HepG2 (cell line): ENCODE data around the gene ZBTB25. TPM values are rescaled to one million over a fixed set of nuclear protein-coding genes. Genes with fewer than 3 reads are reported as not detected.

Experiments used
- DNMT1 ChIP-seq: sonication (generic); formaldehyde crosslinking; IDR thresholded peaks from 2 replicates; pipeline ENCODE4 v1.5.1; 2020; ENCODE audit warnings: mild to moderate bottlenecking, missing genetic modification reagents
- EEA1 ChIP-seq: sonication (generic); formaldehyde crosslinking; IDR thresholded peaks from 2 replicates; pipeline ENCODE4 v1.5.1; 2020; ENCODE audit warnings: mild to moderate bottlenecking, missing genetic modification reagents, borderline replicate concordance
- ERF ChIP-seq: IDR thresholded peaks from 2 replicates; pipeline ENCODE4 v1.6.1; 2018; ENCODE audit warnings: missing biosample characterization, missing genetic modification reagents
- ETV5 ChIP-seq: IDR thresholded peaks from 2 replicates; pipeline ENCODE4 v1.6.1; 2018; ENCODE audit warnings: missing biosample characterization, missing genetic modification reagents, inconsistent platforms, borderline replicate concordance
- GTF2F1 ChIP-seq: fragments of 150-350 bp; IDR thresholded peaks from 2 replicates; pipeline ENCODE4 v1.6.1; 2014; ENCODE audit warnings: low read length
- NFYB ChIP-seq: sonication (generic); formaldehyde crosslinking; IDR thresholded peaks from 2 replicates; pipeline ENCODE4 v1.4.0; 2020; ENCODE audit warnings: missing genetic modification reagents
- NR2F1 ChIP-seq, 2 experiments: fragments of 450-650 bp in 1 of 2; formaldehyde crosslinking in 1 of 2; IDR thresholded peaks; 2 replicates each; pipeline versions ENCODE4 v1.5.0 to v1.6.1; 2016 to 2020; ENCODE audit warnings: mild to moderate bottlenecking in 1 of 2, missing compliant biosample characterization in 1 of 2, missing genetic modification reagents in 1 of 2, moderate library complexity in 1 of 2
- REPIN1 ChIP-seq: sonication (generic); formaldehyde crosslinking; IDR thresholded peaks from 2 replicates; pipeline ENCODE4 v1.8.0; 2022; ENCODE audit warnings: missing genetic modification reagents, low read depth, mild to moderate bottlenecking, borderline replicate concordance
- SAP130 ChIP-seq: IDR thresholded peaks from 2 replicates; pipeline ENCODE4 v1.6.1; 2016; ENCODE audit warnings: low read depth
- TEAD2 ChIP-seq: sonication (generic); formaldehyde crosslinking; IDR thresholded peaks from 2 replicates; pipeline ENCODE4 v1.9.0; 2021; ENCODE audit warnings: missing genetic modification reagents
- ZNF3 ChIP-seq: IDR thresholded peaks from 2 replicates; pipeline ENCODE4 v1.7.0; 2017; ENCODE audit warnings: inconsistent platforms
- ZNF326 ChIP-seq: sonication (generic); formaldehyde crosslinking; IDR thresholded peaks from 2 replicates; pipeline ENCODE4 v1.4.0; 2020; ENCODE audit warnings: missing genetic modification reagents, borderline replicate concordance
- ZNF350 ChIP-seq: sonication (generic); formaldehyde crosslinking; IDR thresholded peaks from 2 replicates; pipeline ENCODE4 v1.4.0; 2020; ENCODE audit warnings: mild to moderate bottlenecking, low read depth, missing genetic modification reagents, borderline replicate concordance
- ZNF749 ChIP-seq: sonication (generic); formaldehyde crosslinking; IDR thresholded peaks from 2 replicates; pipeline ENCODE4 v1.8.0; 2022; ENCODE audit warnings: mild to moderate bottlenecking, missing genetic modification reagents, moderate library complexity, borderline replicate concordance
- polyA plus RNA-seq, 8 experiments: library from polyadenylated mRNA; depleted of rRNA in 3 of 8; stranded (reverse) in 7 of 8; unstranded in 1 of 8; fragments of >200 nt; fragmentation: Illumina TruSeq in 4 of 8; extraction: Trizol in 4 of 8; gene quantifications; 2 replicates each; pipeline versions ENCODE4 v1.2.1 to v1.2.3, GENCODE V29; 2011 to 2016; ENCODE audit warnings: low read depth in 4 of 8, missing spikeins in 1 of 8, mixed read lengths in 1 of 8; ENCODE audit not compliant: insufficient read depth in 1 of 8
- total RNA-seq, 5 experiments: library from RNA; depleted of rRNA; stranded (reverse); fragments of >200 nt; fragmentation: Illumina TruSeq; extraction: Trizol; gene quantifications; 2 replicates each; pipeline ENCODE4 v1.2.3, GENCODE V29; 2016; ENCODE audit warnings: low read depth in 1 of 5
- TF ChIP-seq, protein P1 (sequence below): sonication (generic); formaldehyde crosslinking; IDR thresholded peaks from 2 replicates; pipeline ENCODE4 v1.4.0; 2020; ENCODE audit warnings: missing genetic modification reagents; ENCODE audit errors: not compliant biosample characterization
- TF ChIP-seq, protein P2 (sequence below): sonication (generic); formaldehyde crosslinking; IDR thresholded peaks from 2 replicates; pipeline ENCODE4 v1.5.0; 2020; ENCODE audit warnings: mild to moderate bottlenecking, missing genetic modification reagents
- TF ChIP-seq, protein P3 (sequence below): sonication (generic); formaldehyde crosslinking; IDR thresholded peaks from 2 replicates; pipeline ENCODE4 v1.5.0; 2020; ENCODE audit warnings: mild to moderate bottlenecking, missing genetic modification reagents, borderline replicate concordance

ZBTB25 gene
- total and polyA plus RNA-seq, 2 of the 13 experiments (the other 11 are each of a cell fraction or from before 2014, with no cell fraction given), result 3.5 to 7.6 TPM

DNA sequence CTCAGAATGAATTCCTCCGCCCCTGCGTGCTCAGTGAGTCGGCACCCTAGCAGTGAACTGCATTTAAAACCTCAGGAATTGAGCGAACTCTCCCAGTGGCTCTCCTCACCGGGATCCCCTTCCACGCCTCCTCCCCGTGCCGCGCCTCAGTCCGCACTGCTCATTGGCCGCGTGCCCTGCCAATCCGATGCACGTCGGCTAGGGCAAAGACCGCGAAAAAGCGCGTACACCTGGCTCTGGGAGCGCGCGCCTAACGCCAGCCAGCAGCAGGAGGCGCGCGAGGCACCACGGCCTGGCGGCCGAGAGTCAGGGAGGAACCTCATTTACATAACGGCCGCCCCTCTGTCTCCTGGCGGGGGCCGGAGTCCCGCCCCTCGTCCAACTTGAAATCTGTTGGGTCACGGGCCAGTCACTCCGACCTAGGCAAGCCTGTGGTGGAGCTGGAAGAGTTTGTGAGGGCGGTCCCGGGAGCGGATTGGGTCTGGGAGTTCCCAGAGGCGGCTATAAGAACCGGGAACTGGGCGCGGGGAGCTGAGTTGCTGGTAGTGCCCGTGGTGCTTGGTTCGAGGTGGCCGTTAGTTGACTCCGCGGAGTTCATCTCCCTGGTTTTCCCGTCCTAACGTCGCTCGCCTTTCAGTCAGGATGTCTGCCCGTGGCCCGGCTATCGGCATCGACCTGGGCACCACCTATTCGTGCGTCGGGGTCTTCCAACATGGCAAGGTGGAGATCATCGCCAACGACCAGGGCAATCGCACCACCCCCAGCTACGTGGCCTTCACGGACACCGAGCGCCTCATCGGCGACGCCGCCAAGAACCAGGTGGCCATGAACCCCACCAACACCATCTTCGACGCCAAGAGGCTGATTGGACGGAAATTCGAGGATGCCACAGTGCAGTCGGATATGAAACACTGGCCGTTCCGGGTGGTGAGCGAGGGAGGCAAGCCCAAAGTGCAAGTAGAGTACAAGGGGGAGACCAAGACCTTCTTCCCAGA, 36.9 kb upstream of the ZBTB25 start, which contains the start of gene HSPA2 (continued):
- TF ChIP-seq, protein P1, sequence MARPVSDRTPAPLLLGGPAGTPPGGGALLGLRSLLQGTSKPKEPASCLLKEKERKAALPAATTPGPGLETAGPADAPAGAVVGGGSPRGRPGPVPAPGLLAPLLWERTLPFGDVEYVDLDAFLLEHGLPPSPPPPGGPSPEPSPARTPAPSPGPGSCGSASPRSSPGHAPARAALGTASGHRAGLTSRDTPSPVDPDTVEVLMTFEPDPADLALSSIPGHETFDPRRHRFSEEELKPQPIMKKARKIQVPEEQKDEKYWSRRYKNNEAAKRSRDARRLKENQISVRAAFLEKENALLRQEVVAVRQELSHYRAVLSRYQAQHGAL (CRISPR knock-in tag), result no peak
- TF ChIP-seq ETV5 (CRISPR knock-in tag) (0 out of 2 replicates have a peak, but pooled peaks have one; percentile 12), TEAD2 (no peak), EEA1 (no peak), DNMT1 (CRISPR knock-in tag) (peak; percentile 32; the same call in 1 of the 2 replicates), ZNF749 (CRISPR knock-in tag) (no peak), ERF (CRISPR knock-in tag) (0 out of 2 replicates have a peak, but pooled peaks have one; percentile 35), NR2F1 (CRISPR knock-in tag; IDR thresholded peaks at IDR 0.05) (no peak), GTF2F1 (no peak), SAP130 (peak; percentile 57), NFYB (CRISPR knock-in tag) (peak; percentile 89), REPIN1 (CRISPR knock-in tag) (peak; percentile 81), ZNF326 (CRISPR knock-in tag) (no peak), ZNF350 (CRISPR knock-in tag) (peak; percentile 69; the same call in 1 of the 2 replicates), ZNF3 (CRISPR knock-in tag) (no peak)
- TF ChIP-seq, protein P2, sequence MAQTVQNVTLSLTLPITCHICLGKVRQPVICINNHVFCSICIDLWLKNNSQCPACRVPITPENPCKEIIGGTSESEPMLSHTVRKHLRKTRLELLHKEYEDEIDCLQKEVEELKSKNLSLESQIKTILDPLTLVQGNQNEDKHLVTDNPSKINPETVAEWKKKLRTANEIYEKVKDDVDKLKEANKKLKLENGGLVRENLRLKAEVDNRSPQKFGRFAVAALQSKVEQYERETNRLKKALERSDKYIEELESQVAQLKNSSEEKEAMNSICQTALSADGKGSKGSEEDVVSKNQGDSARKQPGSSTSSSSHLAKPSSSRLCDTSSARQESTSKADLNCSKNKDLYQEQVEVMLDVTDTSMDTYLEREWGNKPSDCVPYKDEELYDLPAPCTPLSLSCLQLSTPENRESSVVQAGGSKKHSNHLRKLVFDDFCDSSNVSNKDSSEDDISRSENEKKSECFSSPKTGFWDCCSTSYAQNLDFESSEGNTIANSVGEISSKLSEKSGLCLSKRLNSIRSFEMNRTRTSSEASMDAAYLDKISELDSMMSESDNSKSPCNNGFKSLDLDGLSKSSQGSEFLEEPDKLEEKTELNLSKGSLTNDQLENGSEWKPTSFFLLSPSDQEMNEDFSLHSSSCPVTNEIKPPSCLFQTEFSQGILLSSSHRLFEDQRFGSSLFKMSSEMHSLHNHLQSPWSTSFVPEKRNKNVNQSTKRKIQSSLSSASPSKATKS (CRISPR knock-in tag), result no peak
- TF ChIP-seq, protein P3, sequence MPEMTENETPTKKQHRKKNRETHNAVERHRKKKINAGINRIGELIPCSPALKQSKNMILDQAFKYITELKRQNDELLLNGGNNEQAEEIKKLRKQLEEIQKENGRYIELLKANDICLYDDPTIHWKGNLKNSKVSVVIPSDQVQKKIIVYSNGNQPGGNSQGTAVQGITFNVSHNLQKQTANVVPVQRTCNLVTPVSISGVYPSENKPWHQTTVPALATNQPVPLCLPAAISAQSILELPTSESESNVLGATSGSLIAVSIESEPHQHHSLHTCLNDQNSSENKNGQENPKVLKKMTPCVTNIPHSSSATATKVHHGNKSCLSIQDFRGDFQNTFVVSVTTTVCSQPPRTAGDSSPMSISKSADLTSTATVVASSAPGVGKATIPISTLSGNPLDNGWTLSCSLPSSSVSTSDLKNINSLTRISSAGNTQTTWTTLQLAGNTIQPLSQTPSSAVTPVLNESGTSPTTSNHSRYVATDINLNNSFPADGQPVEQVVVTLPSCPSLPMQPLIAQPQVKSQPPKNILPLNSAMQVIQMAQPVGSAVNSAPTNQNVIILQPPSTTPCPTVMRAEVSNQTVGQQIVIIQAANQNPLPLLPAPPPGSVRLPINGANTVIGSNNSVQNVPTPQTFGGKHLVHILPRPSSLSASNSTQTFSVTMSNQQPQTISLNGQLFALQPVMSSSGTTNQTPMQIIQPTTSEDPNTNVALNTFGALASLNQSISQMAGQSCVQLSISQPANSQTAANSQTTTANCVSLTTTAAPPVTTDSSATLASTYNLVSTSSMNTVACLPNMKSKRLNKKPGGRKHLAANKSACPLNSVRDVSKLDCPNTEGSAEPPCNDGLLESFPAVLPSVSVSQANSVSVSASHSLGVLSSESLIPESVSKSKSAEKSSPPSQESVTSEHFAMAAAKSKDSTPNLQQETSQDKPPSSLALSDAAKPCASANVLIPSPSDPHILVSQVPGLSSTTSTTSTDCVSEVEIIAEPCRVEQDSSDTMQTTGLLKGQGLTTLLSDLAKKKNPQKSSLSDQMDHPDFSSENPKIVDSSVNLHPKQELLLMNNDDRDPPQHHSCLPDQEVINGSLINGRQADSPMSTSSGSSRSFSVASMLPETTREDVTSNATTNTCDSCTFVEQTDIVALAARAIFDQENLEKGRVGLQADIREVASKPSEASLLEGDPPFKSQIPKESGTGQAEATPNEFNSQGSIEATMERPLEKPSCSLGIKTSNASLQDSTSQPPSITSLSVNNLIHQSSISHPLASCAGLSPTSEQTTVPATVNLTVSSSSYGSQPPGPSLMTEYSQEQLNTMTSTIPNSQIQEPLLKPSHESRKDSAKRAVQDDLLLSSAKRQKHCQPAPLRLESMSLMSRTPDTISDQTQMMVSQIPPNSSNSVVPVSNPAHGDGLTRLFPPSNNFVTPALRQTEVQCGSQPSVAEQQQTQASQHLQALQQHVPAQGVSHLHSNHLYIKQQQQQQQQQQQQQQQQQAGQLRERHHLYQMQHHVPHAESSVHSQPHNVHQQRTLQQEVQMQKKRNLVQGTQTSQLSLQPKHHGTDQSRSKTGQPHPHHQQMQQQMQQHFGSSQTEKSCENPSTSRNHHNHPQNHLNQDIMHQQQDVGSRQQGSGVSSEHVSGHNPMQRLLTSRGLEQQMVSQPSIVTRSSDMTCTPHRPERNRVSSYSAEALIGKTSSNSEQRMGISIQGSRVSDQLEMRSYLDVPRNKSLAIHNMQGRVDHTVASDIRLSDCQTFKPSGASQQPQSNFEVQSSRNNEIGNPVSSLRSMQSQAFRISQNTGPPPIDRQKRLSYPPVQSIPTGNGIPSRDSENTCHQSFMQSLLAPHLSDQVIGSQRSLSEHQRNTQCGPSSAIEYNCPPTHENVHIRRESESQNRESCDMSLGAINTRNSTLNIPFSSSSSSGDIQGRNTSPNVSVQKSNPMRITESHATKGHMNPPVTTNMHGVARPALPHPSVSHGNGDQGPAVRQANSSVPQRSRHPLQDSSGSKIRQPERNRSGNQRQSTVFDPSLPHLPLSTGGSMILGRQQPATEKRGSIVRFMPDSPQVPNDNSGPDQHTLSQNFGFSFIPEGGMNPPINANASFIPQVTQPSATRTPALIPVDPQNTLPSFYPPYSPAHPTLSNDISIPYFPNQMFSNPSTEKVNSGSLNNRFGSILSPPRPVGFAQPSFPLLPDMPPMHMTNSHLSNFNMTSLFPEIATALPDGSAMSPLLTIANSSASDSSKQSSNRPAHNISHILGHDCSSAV (CRISPR knock-in tag), result no peak
